Suppressor macrophage treated with lipopolysaccharide for 4 hours (primary cell): Measurements from ENCODE around the gene STMN3.
"Not testable (repeated sequence)": the region's sequence is repeated elsewhere in the genome, so short reads cannot be mapped to it uniquely, and the experiment has no call there.

Source experiments
- DNase-seq: peaks from one replicate; pipeline ENCODE4 v3.0.0-alpha.2; 2020

The STMN3 gene

DNA sequence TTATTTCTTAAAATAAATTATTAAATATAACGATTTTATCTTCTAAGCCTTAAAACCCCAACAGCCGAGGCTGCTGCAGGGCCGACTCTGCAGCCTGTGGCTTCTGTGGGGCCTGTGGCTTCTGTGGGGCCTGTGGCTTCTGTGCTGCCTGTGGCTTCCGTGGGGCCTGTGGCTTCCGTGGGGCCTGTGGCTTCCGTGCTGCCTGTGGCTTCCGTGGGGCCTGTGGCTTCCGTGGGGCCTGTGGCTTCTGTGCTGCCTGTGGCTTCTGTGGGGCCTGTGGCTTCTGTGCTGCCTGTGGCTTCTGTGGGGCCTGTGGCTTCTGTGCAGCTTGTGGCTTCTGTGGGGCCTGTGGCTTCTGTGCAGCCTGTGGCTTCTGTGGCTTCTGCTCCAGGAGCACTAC is 51.5 kb downstream of the STMN3 start:
- not testable (repeated sequence) for DNase-seq

DNA sequence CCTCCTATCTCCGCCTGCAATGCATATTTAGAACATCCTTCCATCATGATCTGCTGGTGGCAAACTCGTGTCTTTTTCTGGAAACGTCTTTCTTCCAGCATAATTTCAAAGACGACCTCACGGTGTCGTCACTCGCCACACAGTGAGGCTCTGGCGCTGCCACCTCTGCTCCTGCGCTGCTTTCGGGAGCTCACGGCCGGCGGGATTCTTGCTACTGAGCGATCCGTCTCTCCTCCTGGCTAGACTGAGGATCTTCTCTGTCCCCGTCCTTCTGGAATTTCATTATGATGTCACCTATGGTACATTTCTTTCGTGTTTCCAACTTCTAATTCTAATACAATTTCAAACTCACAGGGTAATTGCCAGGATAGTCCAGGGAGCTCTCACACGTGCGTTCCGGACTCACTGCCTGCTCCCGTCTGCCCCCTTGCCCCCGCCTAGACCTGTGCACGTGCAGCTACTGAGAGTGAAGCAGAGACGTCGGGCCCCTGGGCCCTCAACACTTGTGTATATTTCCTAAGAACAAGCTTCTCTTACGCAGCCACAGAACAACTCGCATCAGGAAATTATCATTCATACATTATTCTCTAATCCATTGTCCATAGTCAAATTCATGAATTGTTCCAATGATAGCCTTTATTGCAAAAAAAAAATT is 53.7 kb downstream of the STMN3 start:
- no peak for DNase-seq

DNA sequence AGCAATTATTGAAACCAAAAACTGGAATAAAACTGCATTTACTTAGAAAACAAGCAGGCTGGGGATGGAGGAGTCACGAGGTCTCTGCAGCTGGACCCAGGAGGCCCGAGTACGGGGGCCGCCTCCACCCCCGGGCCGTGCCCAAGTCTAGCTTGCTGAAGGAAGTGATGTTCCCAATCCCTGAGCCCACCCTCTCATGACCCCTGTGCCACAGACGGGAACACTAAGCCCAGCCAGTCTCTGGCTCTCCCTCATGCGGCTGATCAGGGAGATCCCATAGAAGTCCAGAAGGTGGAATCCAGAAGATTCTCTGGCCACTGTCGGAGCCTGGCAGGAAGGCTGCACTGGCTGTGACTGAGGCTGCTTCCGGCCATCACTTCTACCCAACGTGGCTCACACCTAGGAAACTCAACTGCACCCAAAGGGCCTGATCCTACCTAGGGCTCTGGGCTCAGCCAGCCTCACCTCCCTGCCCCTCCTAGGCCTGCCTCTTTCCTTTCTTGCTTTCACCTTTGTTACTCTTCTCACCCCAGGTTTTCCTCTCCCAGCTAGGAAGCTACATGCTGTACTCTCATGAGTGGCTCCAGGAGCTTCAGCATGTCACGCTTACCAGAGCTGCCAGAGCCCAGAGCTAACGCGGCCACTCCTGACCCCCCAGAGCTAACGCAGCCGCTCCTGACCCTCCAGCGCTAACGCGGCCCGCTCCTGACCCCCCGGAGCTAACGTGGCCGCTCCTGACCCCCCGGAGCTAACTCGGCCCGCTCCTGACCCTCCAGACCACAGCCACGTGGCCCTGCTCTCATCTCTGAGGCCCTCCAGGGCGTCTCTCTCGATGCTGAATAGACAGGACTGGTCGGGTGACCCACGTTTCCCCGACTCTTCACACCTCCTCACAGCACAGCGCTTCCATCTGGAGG is 54.5 kb downstream of the STMN3 start:
- no peak for DNase-seq

- no peak for DNase-seq
Observed at GRCh38 chr20:63597651-63598478, 55.4 kb downstream of the STMN3 start.

DNA sequence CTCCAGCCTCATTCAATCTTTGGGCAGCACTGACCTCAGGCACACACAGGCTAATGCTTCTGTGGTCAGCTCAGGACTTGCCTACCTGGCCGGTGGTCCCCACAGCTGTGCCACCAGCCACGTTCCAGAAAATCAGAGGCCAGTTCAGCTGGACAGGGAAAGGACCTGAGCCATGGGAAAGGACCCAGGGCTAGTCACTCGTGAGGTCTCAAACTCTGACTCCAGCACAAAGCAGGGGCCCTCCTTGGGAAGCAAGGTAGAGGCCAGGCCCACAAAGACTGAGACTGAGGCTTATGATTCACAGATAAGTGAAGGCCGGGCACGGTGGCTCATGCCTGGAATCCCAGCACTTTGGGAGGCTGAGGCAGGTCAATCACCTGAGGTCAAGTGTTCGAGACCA is 56.8 kb downstream of the STMN3 start:
- no peak for DNase-seq

DNA sequence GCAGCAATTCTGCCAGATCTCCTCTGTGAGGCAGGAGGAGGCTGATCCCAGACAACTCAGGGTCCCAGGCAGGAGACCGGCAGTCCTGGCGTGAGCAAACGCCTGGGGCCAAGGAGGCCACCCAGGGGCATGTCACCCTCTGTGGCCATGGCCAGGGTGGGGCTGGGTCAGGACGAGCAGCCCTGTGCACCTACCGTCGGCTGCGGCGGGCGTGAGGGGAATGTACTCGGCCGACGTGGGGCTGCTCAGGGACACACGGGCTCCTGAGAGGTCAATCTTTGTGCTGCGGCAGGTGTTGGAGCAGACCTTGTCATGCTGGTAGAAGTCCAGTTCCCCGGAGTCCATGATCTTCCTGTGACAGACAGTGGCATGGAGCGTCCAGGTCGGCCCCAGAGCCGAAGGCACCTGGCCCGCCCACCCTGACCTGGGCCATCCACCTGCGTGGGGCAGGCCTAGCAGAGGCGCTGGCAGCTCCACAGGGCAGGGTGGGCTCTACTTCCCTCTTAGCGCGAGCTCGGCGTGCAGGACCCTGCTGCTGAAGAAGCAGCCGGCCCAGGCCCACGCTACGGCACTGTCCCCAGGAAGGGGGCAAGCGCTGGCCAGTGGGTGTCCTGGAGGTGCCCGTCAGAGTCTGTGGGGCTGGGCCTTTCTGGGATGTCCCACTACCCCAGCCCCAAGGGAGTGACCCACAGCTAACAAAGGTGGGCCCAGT is 57.7 kb downstream of the STMN3 start:
- DNase-seq, result no peak

- no peak for DNase-seq
Observed at GRCh38 chr20:63594043-63594561, 59.1 kb downstream of the STMN3 start.

DNA sequence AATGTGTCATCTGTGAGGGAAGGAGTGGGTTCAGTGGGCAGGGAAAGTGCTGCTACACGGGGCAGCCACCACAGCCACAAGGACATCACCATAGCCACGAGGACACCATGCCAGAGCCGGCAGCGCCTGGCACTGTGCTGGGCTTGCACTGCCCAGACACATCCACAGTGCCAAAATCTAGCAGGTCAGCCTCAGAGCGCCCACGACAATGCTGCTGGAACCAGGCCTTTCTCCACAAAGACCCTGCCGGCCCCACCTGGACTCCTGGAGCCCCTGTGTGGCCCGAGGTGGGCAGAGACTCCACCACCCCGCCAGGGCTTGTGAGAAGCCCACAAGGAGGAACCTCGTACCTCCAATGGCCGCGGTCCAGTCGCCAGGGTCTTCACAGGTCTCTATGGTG is 60.6 kb downstream of the STMN3 start:
- DNase-seq, result no peak

DNA sequence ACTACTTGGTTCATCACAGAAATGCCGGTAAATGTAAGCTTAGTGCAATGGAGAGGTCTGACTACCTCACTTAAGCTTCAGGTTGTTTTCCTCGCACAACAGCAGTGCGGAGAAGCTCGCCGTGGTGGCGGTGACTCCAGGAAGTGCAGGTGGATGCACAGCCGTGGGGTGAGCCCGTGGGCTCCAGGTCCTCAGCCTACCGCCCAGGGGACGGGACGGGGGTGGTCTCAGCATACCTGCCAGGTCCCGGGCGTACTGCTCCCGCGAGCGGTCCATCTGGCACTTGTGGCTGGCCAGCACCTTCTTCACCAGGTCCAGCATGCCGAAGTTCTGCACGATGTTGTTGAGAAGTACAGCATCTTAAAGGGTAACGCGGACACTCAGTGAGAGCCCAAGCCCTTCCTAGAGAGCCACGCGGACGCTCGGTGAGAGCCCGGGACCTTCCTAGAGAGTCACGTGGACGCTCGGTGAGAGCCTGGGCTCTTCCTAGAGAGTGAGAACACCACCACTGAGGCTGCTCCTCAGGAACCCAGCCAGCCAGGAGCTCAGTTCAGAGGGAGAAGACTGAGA is 61.4 kb downstream of the STMN3 start:
- DNase-seq, result no peak

- no peak for DNase-seq
Observed at GRCh38 chr20:63591147-63591533, 62.1 kb downstream of the STMN3 start.

DNA sequence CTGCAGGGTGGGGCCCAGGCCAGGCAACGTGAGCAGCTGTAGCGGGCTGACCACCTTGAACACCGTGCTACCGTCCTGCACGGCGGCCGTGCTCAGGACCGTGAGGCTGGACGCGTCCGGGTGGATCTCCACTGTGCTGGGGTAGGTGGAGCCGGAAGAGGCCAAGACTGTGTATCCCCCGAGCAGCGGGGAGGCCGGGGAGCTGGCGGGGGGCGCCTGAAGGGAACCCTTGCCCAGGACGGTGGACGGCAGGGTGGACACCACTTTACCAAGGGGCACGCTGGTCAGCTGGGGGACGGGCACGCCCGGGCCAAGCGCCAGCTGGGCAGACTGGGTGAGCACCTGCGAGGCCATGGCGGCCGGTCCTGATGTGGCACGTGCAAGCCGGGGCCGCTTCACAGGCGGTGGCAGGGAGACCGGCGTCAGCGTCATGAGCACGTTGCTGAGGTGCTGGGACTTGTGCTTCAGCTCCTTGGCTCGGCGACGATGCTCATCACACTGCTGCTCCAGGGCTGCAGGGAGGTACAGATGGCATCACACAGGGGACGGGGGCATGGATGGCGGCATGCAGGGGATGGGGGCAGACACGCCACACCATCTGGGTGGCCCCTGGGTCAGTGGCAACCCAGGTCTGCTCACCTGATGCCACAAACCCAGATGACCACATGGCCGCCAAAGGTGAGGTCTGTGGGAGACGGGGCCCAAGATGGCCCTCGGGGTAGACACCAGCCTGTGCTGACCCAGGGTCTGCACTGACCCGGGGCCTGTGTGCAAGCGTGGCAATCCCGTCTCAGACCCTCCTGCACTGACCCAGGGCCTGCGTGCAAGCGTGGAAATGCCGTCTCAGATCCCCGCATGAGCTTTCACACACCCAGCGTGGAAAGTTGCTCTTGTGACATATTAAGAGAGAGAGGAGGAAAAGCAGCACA is 62.7 kb downstream of the STMN3 start:
- DNase-seq, result no peak
